ENCODE measurements around the gene CBLIF.
"Not testable (repeated sequence)": the region's sequence is repeated elsewhere in the genome, so short reads cannot be mapped to it uniquely, and the experiment has no call there.

CBLIF gene

DNA sequence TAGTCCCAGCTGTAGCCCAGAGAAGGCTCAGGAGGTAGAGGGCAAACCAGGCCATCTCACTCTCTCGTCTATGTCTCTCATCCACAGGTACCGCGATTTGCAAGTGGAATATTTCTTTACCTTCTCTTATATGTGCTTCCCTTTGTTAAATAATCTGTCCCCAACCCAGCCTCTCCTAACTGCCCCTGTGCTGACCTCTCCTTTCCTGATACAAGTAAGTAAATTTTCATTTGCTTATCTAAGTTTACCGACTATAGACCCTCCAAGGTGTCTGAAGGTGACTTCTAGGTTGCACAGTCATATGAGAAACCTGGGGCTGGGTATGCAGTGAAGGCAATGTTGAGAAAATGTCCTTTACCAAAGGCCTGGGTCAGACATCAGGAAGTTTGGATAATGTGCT is at the start of gene CBLIF:
CBLIF (minus strand) TSS at position 101 of the 400 bp plus-strand sequence; CDS start at position 55, 46 bp downstream.
- no peak for DNase-seq

DNA sequence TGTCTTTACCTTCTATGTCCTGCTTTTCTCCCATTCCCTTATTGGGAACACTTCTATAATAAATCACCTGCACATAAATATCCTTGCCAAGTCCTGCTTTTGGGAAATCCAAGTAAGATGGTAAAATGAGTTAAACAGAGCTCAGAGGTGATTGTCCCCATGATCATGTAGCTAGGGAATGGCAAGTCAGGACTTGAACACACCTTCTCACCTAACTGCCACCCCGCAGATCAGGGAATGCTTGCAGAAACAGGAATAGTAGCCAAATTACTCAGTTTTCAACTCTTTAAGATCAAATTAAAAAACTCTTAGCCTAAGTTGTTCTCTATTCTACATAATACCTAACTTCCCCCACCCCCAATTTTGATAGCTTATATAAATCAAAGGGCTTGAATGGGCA is 49.3 kb upstream of the CBLIF start:
- no peak for DNase-seq

DNA sequence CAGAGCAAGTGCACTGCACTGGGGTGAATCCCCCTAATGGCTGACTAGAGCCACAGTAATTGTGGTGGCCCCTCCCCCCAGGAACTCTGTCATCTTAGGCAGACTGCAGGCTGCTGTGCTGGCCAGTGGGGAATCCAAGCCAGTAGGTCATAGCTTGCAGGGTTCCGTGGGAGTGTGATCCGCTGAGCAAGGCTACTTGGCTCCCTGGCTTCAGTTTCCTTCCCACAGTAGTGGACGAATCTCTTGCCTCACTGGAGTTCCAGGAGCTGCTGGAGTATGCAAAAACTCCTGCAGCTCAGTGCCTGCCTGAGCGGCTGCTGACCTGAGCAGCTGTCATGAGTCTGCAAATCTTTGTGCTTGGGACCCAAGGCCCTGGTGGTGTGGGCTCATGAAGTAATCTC is 46.5 kb upstream of the CBLIF start:
- DNase-seq, result no peak

DNA sequence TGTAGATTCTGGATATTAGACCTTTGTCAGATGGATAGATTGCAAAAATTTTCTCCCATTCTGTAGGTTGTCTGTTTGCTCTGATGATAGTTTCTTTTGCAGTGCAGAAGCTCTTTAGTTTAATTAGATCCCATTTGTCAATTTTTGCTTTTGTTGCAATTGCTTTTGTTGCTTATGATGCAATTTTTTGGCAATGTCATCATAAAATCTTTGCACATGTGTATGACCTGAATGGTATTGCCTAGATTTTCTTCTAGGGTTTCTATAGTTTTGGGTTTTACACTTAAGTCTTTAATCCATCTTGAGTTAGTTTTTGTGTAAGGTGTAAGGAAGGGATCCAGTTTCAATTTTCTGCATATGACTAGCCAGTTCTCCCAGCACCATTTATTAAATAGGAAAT is 41.9 kb upstream of the CBLIF start:
- DNase-seq, result not testable (repeated sequence)

DNA sequence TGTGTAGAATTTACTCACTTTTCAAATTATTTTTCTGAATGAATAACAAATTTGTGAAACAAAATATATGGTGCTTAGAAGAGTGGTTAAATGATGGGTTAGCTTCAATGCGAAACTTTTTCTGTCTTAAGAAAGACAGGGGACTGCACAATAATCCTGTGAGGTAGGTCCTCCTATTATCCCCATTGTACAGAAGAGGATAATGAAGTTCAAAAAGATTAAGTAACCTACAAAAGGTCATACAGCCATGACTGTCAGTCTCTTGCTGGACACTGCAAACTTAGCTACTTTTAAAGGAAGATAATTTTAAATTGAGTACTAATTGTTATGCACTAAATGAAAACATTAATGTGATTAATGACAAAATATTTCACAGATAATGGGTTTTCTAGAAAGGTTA is 38.3 kb upstream of the CBLIF start:
- no peak for DNase-seq

DNA sequence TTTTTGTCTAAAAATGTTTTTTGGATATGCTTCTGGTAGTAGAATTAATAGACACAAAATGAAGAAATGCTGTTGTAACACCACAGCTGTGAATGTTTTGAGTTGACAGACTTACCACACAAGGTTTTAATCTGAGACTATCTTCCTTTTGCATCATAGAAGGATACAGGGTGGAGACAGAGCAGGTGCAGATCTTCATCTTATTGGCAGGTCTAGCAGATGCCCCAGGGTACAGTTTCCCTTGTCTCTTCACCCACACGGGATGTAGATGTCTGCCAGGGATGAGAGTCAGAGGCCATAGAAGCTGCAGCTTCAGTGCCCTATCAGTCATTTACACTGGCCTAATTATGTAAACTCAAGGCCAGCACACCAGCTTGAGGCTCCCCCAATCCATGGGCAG is 34.3 kb upstream of the CBLIF start:
- no peak for DNase-seq

DNA sequence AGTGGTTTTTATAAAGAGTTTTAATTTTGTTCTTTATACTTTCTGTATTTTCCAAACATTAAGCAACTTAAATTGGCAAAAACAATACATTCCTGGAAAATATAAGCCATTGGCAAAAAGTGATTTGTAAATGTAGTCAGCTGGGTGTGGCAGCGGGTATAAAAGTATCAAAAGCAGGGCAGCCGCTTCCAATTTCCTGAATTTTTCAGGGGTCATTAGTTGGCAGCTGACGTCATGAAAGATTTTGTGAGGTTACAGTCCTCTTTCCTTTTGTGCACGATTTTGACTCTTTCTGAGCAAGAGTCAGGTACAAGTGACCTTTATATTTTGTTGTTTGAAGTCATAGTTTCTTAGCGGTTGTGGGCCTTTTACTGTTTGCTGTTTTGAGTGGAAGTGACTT is 33.3 kb upstream of the CBLIF start, which contains the start of gene OOSP3:
OOSP3 (plus strand) TSS at position 208 of the 400 bp plus-strand sequence; CDS start at position 235, 27 bp downstream.
- no peak for DNase-seq

DNA sequence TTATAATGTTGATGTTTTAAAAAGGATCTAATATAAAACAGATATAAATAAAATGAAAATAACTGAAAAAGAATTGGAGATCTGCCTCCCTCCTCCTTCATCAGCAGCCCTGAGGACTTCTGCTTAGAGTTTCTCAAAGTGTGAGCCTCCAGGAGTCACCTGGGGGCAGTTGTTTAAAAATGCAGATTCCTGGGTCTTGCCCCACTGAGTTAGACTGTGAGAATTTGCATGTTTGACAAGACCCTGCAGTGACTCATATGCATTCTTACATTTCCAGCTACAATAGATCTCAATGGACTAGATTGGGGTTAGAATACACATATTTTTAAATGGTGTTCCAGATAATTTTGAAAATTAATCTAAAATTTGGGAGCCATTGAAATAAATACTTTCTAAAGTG is 32.5 kb upstream of the CBLIF start:
- no peak for DNase-seq

DNA sequence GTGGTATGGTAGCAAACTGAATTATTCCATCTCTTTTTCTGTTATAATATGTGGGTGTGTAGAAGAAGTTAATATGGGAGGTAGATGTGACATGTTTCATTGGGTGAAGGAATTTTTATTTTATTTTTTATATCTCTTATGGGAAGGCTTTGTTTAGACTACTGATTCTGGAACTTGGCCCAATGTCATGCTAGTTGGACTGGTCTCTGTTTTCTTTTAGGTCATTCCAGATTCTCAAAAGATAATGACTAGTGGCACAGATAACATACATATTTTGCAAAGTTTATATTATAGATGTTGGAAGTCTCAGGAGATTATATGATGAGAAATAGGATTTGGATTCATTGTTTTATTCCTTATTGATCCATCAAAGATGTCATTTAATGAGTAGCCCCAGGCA is 32.0 kb upstream of the CBLIF start:
- no peak for DNase-seq

DNA sequence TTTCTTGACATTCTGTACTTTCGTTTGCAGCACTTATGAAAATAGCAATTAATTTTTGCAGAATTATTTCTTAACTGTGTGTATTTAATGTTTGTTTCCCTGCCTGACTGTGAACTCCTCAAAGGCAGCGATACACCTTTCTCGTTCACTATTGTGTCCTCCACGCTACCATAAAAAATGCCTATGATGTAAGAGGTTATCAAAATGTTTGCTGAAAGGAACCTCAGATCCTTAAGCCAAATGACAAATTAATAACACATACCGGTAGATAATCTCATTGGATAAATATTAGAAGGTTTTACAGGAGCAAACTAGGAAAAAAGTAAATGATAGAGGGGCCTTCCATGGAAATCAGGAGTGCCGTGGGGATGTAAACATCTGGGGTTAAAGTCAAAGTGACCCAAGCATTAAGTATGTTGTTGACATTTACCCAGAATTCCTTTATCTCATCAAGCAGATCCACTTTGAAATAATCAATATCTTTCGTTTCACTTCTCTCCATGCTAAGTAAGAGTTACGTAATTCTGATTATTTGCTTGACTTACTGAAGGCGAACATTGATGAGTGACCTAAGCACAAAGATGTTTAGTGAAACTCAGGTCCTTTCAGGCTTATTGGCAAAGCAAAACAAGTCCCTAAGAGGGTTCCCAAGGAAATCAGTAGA is 30.7 kb upstream of the CBLIF start:
- DNase-seq, result no peak

DNA sequence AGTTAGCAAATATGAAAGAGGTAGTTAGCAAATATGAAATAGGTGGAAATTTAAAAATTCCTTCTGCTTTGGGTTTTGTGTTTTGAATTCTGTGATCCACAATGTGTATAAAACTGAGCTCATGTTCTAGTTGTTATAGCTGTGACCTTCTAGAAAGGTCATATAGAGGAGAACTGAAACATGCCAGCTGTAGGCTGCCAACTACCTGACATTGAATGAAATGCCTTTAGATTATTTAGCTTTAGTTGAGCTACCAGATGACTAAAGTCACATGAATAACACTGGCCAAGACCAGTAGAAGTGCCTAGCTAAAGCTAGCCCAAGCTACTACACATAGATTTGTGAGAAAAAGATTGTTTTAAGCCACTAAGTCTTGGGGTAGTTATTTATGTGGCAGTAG is 26.8 kb upstream of the CBLIF start:
- no peak for DNase-seq

DNA sequence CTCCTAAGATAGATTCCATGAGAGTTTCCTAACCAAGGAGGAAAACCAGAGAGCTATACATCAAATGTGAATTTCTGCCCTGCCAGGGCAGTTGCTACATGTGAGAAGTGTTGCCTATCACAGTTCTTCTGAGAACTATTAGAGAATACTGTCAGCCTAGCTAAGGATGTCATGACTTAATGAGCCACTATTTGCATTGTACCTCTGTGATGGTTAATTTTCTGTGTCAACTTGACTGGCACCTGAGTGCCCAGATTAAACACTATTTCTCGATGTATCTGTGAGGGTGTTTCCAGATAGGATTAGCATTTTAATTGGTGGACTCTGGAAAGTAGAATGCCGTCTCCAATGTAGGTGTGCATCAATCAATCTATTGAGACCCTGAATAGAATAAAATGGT is 22.6 kb upstream of the CBLIF start:
- DNase-seq, result no peak

DNA sequence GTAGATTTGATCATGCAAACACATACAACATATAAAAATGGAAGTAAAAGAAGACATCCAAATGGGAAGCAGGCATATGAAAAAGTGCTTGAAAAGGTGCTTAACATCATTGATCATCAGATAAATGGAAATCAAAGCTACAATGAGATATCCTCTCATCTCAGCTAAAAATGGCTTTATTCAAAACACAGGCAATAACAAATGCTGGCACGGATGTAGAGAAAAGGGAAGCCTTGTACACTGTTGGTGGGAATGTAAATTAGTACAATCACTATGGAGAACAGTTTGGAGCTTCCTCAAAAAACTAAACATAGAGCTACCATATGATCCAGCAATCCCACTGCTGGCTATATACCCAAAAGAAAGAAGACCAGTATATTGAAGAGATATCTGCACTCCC is 21.5 kb upstream of the CBLIF start:
- DNase-seq, result no peak

DNA sequence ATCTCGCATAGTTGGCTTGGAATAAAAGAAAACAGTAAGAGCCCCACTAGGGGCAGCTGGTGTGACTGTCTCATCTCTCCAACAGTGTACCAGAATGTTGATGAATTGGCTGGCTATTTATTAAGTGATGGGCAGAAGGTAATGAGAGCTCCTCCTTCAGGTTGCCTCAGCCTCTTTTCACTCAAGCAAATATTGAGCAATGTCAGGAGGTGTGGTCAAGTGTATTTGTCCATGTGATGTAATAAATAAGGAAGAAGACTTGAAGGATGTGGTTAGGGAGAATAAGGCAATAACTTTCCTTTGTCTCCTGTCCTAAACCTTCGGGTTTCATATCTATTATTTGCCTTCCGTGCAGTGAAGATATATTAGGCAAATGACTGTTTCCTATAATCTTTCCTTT is 21.1 kb upstream of the CBLIF start, which contains the start of gene TCN1:
TCN1 (minus strand) TSS at position 91 of the 400 bp plus-strand sequence; CDS start at position 74, 17 bp downstream.
- DNase-seq, result no peak

DNA sequence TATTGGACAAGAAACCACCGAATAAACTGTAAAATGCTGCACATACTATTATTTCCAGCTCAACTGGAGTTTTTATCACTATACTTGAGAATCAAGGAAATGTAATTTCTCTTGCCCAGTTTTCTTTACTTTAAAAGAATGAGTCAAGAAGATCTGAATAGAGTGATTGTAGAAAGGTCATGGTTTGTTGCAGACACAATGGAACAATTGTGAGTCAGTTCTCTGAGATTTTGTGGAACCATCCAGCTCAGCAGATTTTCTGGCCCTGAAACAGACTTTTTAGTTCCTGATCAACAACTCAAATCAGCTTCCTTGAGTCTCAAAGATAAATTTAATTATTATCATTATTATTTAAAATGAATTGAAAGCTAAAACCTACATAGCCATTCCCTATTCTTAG is 19.7 kb upstream of the CBLIF start:
- no peak for DNase-seq

DNA sequence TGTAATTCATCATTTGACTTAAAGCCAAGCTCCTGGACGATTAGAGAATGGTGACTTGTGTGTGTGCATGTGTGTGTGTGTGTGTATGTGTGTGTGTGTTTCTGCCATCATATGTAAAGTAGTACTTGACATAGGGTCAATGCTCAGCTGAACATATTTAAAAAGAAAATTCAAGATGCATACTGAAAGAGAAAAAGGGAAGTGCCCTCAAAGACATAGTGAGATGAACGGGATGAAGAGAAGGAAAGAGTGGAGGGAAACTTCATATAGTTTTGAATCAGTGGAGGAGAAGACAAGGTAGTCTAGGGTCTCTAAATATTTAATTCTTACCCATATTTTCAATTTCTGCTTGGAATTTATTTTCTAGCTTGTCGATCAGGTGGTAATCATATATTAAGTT is 17.0 kb upstream of the CBLIF start:
- DNase-seq, result no peak

DNA sequence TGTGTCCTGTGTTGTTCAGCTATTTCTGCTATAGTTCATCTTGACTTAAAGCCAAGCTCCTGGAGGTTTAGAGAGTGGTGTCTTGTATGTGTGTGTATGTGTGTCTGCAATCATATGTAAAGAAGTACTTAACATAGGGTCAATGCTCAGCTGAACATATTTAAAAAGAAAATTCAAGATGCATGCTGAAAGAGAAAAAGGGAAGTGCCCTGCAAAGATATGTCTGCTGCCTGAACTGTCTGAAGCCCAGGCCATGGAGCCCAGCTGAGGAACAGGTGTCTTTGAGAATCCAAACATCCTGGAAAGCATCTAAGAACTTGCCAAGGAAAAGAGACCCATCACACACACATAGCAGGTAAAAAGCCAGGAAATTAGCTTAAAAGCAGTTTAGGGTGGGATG is 14.4 kb upstream of the CBLIF start:
- DNase-seq, result no peak

DNA sequence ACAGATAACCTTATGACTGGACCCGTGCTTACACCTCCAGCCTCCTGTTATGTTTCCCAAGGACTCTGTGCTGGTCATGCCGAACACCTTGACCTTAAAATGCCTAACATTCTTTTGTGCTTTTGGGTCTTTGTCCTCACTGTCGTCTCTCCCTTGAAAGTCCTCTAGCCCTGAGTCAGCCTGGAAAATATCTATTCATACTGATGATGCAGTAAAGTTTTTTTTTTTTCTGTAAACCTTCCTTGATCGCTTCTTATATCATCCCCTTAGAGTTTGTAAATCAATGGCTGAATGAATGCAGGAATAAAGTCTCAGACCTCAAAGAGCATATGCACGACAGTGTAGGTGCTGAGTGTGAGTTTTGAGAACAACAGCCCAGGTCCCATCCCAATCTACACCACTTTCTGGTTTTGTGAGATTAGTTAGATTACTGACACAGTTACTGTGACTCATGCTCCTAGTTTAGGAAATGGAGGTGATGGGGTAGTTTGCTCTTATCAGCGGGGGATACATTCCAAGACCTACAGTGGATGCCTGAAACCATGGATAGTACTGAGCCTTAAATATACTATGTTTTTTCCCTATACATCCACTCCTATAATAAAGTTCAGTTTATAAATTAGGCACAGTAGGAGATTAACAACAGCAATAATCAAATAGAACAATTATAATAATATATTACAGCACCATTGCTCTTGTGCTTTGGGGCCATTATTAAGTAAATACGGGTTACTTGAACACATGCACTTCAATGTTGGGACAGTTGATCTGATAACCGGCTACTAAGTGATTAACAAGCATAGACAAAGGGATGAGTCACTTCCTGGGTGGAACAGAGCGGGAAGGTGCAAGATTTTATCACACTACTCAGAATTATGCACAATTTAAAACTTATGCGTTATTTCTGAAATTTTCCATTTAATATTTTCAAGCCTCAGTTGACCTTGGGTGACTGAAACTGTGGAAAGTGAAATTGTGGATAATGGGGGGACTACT is 12.4 kb upstream of the CBLIF start:
- no peak for DNase-seq

DNA sequence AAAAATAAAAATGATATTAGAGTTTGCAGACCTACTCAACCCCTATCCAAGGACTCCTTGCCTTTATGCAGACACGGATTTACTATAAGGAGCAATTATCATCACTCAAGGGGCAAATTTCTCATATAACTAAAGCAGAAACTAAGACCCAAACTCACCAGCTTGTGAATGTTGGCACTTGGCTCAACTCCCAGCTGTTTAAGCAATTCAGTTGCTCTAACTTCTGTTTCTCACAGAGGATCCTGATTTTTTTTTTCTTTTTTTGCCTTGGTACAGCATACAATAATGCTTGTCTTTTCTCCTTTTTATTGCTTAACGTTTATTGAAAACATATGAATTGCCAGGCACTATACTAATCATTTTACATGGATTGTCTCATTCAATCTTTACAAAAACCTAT is 9.6 kb upstream of the CBLIF start:
- DNase-seq, result no peak

DNA sequence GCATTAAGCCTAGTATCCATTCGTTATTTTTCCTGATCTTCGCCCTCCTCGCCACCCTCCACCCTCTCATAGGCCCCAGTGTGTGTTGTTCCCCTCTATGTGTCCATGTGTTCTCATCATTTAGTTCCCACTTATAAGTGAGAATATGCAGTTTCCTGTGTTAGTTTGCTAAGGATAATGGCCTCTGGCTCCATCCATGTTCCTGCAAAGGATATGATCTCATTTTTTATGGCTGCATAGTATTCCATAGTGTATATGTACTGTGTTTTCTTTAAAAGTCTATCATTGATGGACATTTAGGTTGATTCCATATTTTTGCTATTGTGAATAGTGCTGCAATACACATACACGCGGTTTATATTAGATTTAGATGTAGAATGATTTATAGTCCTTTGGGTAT is 6.1 kb upstream of the CBLIF start:
- not testable (repeated sequence) for DNase-seq

DNA sequence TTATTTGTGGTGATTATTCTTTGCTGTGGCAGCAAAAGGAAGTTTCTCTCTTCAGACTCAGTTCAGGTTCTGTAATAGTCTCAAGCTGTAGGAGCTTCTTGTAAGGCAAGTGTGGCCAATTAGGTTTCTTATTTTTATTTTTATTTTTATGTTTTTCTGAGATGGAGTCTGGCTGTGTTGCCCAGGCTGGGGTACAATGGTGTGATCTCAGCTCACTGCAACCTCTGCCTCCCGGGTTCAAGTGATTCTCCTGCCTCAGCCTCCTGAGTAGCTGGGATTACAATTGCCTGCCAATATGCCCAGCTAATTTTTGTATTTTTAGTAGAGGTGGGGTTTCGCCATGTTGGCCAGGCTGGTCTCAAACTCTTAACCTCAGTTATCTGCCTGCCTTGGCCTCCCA is 4.3 kb upstream of the CBLIF start:
- DNase-seq, result not testable (repeated sequence)

DNA sequence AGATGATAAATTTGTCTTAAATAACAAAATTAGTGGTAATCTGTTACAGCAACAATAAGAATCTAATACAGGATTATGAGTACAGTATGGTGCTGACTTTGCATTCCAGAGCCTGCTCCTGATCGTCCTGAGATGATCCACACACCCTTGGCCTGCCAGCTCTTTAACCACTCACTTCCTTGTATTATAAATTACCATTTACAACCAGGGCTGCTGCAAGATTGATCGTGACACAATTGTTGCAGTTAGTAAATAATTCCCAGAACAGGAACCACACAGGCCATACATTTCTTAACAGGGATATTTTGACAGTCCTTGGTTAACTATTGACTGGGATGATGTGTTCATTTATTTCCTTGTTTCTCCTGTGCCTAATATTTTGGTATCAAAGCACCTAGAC is 3.8 kb upstream of the CBLIF start:
- no peak for DNase-seq

DNA sequence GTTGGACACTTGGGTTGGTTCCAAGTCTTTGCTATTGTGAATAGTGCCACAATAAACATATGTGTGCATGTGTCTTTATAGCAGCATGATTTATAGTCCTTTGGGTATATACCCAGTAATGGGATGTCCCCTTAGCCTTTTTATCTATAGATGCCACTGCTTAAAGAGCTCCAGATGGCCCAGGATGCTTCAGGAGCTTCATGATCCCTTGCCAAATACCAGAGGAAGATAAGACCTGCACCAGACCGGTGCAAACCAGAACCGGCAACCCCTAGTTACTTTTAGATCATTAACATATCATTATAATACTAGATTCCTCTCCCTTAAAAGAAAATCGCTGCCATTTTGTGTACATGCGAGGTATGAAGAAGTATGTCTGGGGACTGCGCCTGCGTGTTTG is 3.1 kb upstream of the CBLIF start:
- not testable (repeated sequence) for DNase-seq

DNA sequence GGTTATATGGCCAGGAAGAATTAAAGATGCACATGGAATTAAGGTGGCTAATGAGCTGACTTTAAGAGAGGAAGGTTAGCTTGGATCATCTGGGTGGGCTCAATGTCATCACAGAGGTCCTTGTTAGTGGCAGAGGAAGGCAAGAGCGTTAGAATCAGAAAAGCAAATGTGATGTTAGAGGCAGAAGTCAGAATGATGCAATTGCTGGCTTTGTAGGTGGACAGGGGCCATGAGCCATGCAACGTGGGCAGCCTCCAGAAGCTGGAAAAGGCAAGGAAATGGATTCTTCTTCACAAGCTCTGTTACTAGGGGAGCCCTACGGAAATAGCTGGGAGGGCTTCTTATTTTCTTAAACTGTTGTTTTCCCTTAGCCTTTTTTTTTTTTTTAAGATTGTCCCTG is 2.3 kb upstream of the CBLIF start:
- DNase-seq, result no peak

All from fibroblast of skin of right biceps (primary cell).